ENCODE data around the gene GDE1.

DNA sequence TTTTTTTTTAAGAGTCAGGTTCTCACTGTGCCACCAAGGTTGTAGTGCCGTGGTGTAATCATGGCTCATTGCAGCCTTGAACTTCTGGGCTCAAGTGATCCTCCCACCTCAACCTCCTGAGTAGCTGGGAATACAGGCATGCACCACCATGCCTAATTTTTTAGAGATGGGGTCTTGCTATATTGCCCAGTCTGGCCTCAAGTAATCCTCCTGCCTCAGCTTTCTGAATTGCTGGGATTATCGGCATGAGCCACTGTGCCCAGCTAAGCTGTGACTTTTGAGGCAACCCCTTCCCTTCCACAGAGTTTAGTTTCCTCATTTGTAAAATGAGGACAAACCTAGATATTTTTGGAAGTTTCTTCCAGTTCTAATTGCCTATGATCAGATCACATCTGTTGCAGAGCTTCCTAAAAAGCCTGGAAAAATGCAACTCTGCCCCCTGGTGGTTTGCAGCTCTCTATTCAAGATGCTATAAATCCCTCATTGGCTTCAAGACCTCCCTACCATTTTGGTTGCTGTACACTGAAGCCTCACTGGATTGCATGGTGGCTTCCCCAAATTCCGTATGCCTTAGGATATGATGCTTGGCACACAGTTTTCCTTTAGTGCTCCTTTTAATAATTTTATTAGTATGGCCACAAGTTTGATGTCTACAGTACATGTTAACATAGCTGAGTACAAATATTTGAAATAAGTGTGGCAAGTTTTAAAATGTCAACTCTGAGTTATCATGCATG, 19.3 kb downstream of the GDE1 start:
- TF ChIP-seq, protein P1, sequence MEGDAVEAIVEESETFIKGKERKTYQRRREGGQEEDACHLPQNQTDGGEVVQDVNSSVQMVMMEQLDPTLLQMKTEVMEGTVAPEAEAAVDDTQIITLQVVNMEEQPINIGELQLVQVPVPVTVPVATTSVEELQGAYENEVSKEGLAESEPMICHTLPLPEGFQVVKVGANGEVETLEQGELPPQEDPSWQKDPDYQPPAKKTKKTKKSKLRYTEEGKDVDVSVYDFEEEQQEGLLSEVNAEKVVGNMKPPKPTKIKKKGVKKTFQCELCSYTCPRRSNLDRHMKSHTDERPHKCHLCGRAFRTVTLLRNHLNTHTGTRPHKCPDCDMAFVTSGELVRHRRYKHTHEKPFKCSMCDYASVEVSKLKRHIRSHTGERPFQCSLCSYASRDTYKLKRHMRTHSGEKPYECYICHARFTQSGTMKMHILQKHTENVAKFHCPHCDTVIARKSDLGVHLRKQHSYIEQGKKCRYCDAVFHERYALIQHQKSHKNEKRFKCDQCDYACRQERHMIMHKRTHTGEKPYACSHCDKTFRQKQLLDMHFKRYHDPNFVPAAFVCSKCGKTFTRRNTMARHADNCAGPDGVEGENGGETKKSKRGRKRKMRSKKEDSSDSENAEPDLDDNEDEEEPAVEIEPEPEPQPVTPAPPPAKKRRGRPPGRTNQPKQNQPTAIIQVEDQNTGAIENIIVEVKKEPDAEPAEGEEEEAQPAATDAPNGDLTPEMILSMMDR (IDR thresholded peaks at IDR 0.05): no peak
- no peak for TF ChIP-seq POLR2A (IDR thresholded peaks at IDR 0.05)

Data from lower leg skin (tissue), 3 donors.